Muscle of leg (tissue), 11 donors: ENCODE data around the gene ITFG1. TPM values are rescaled to one million over a fixed set of nuclear protein-coding genes. Genes with fewer than 3 reads are reported as not detected.

Experiments
- DNase-seq: peaks from one replicate; pipeline ENCODE4 v3.0.0; 2013
- H3K27ac ChIP-seq: one replicate; pipeline ENCODE4 v1.5.1; 2013; ENCODE audit warnings: mild to moderate bottlenecking, low read length, control low read depth
- H3K27me3 ChIP-seq: one replicate; pipeline ENCODE4 v1.6.1; 2013; ENCODE audit warnings: low read length; ENCODE audit not compliant: control insufficient read depth, insufficient read depth
- H3K36me3 ChIP-seq: one replicate; pipeline ENCODE4 v1.6.1; 2013; ENCODE audit warnings: low read length; ENCODE audit not compliant: control insufficient read depth, insufficient read depth
- H3K4me1 ChIP-seq: one replicate; pipeline ENCODE4 v1.6.1; 2013; ENCODE audit warnings: low read length; ENCODE audit not compliant: control insufficient read depth, insufficient read depth
- H3K4me3 ChIP-seq: one replicate; pipeline ENCODE4 v1.5.1; 2013; ENCODE audit warnings: low read length, control low read depth
- H3K9me3 ChIP-seq: replicated peaks from 2 replicates; pipeline ENCODE4 v1.6.1; 2013; ENCODE audit warnings: low read depth, low read length; ENCODE audit not compliant: control insufficient read depth
- WGBS: methylation state at CpG from one replicate; pipeline ENCODE4 v1.1.5; 2013; ENCODE audit warnings: missing lambda C conversion rate; ENCODE audit not compliant: insufficient coverage; 5-methylcytosine and 5-hydroxymethylcytosine counted together
- polyA plus RNA-seq, 8 donors: library from polyadenylated mRNA; unstranded; fragments of 120-200 nt; gene quantifications; one replicate each; pipeline versions ENCODE4 v1.2.1 to v1.2.3, GENCODE V29; 2013; ENCODE audit warnings: inconsistent platforms in 1 of 8, low replicate concordance in 1 of 8; ENCODE audit not compliant: insufficient read length in 8 of 8, insufficient read depth in 1 of 8
- total RNA-seq: library from RNA; stranded (reverse); fragments of 120-200 nt; gene quantifications from one replicate; pipeline ENCODE4 v1.2.4, GENCODE V29; 2013

ITFG1 gene
- total and polyA plus RNA-seq, 9 donors, result 65.3 to 99.1 (median 81.1) TPM

GRCh38 chr16:47387026-47387734 lies 73.7 kb downstream of the ITFG1 start:
- Histone ChIP-seq H3K36me3 (no peaks in the 10 kb centered on the region), H3K9me3 (no peaks in the 10 kb centered on the region), H3K4me3 (no peak overlapping the region), H3K27me3 (no peaks in the 10 kb centered on the region), H3K27ac (no peak overlapping the region), H3K4me1 (peaks cover 7% of the 10 kb centered on the region)
- WGBS, result 100% methylated on average over 1 of the region's 3 CpGs
- DNase-seq, result no peak

GRCh38 chr16:47386201-47386718 lies 74.6 kb downstream of the ITFG1 start:
- Histone ChIP-seq H3K36me3 (no peaks in the 10 kb centered on the region), H3K27me3 (no peaks in the 10 kb centered on the region), H3K9me3 (no peaks in the 10 kb centered on the region), H3K27ac (no peak overlapping the region), H3K4me1 (peaks cover 7% of the 10 kb centered on the region), H3K4me3 (no peak overlapping the region)
- DNase-seq, result no peak
- WGBS, result 80% methylated on average over 3 of the region's 5 CpGs

- DNase-seq, result no peak
- Histone ChIP-seq H3K4me3 (no peak overlapping the region), H3K9me3 (no peaks in the 10 kb centered on the region), H3K27me3 (no peaks in the 10 kb centered on the region), H3K27ac (no peak overlapping the region), H3K36me3 (no peaks in the 10 kb centered on the region), H3K4me1 (peaks cover 9% of the 10 kb centered on the region)
- 100% methylated on average over 1 of the region's 5 CpGs for WGBS
Observed at GRCh38 chr16:47382362-47382761, 78.5 kb downstream of the ITFG1 start.

GRCh38 chr16:47377154-47377553 lies 83.7 kb downstream of the ITFG1 start:
- Histone ChIP-seq H3K36me3 (peaks cover 2% of the 10 kb centered on the region), H3K27me3 (no peaks in the 10 kb centered on the region), H3K27ac (no peak overlapping the region), H3K4me3 (no peak overlapping the region), H3K4me1 (peaks cover 3% of the 10 kb centered on the region), H3K9me3 (no peaks in the 10 kb centered on the region)
- DNase-seq, result no peak
- 58% methylated on average over 3 of the region's 3 CpGs for WGBS

GRCh38 chr16:47375423-47375822 lies 85.4 kb downstream of the ITFG1 start:
- no peak overlapping the region for H3K4me3 ChIP-seq
- no peaks in the 10 kb centered on the region for H3K9me3 ChIP-seq
- no peak overlapping the region for H3K27ac ChIP-seq
- no peaks in the 10 kb centered on the region for H3K27me3 ChIP-seq
- WGBS, result no CpG with 5 or more reads among the region's 1 CpG
- H3K36me3 ChIP-seq, result peaks cover 2% of the 10 kb centered on the region
- peaks cover 2% of the 10 kb centered on the region for H3K4me1 ChIP-seq
- DNase-seq, result no peak

- no CpG with 5 or more reads among the region's 3 CpGs for WGBS
- H3K4me3 ChIP-seq, result no peak overlapping the region
- H3K36me3 ChIP-seq, result peaks cover 2% of the 10 kb centered on the region
- no peak for DNase-seq
- no peaks in the 10 kb centered on the region for H3K27me3 ChIP-seq
- H3K4me1 ChIP-seq, result no peaks in the 10 kb centered on the region
- no peak overlapping the region for H3K27ac ChIP-seq
- H3K9me3 ChIP-seq, result no peaks in the 10 kb centered on the region
Observed at GRCh38 chr16:47374629-47375028, 86.2 kb downstream of the ITFG1 start.

- Histone ChIP-seq H3K27me3 (no peaks in the 10 kb centered on the region), H3K4me3 (no peak overlapping the region)
- WGBS, result 100% methylated on average over 1 of the region's 5 CpGs
Observed at GRCh38 chr16:47371271-47372014, 89.4 kb downstream of the ITFG1 start.

GRCh38 chr16:47370536-47370935 lies 90.3 kb downstream of the ITFG1 start:
- Histone ChIP-seq H3K27me3 (no peaks in the 10 kb centered on the region), H3K4me3 (no peak overlapping the region), H3K4me1 (no peaks in the 10 kb centered on the region), H3K9me3 (no peaks in the 10 kb centered on the region), H3K36me3 (peaks cover 2% of the 10 kb centered on the region), H3K27ac (no peak overlapping the region)
- 97% methylated on average over 8 of the region's 12 CpGs for WGBS
- no peak for DNase-seq

More at GRCh38 chr16:47371271-47372014, 89.4 kb downstream of the ITFG1 start:
- Histone ChIP-seq H3K27ac (no peak overlapping the region), H3K9me3 (no peaks in the 10 kb centered on the region), H3K4me1 (no peaks in the 10 kb centered on the region), H3K36me3 (peaks cover 2% of the 10 kb centered on the region)
- no peak for DNase-seq

- Histone ChIP-seq H3K4me3 (no peak overlapping the region), H3K27ac (no peak overlapping the region), H3K27me3 (no peaks in the 10 kb centered on the region), H3K9me3 (no peaks in the 10 kb centered on the region), H3K4me1 (no peaks in the 10 kb centered on the region), H3K36me3 (peaks cover 6% of the 10 kb centered on the region)
- DNase-seq, result no peak
- no CpG with 5 or more reads among the region's 2 CpGs for whole genome bisulfite sequencing
Observed at GRCh38 chr16:47366228-47366627, 94.6 kb downstream of the ITFG1 start.

GRCh38 chr16:47363761-47364160 lies 97.1 kb downstream of the ITFG1 start:
- Histone ChIP-seq H3K27me3 (no peaks in the 10 kb centered on the region), H3K9me3 (no peaks in the 10 kb centered on the region), H3K4me1 (no peaks in the 10 kb centered on the region), H3K36me3 (peaks cover 6% of the 10 kb centered on the region), H3K4me3 (no peak overlapping the region), H3K27ac (no peak overlapping the region)
- DNase-seq, result no peak
- WGBS, result no CpG with 5 or more reads among the region's 1 CpG
